CD4-positive, alpha-beta T cell treated with Interferon gamma for 1 hour (primary cell): ENCODE results near the gene GSAP.
"Not testable (repeated sequence)": the region's sequence is repeated elsewhere in the genome, so short reads cannot be mapped to it uniquely, and the experiment has no call there.

Experiments used
- DNase-seq: peaks from one replicate; pipeline ENCODE4 v3.0.0-alpha.2; 2020

The GSAP gene

DNA sequence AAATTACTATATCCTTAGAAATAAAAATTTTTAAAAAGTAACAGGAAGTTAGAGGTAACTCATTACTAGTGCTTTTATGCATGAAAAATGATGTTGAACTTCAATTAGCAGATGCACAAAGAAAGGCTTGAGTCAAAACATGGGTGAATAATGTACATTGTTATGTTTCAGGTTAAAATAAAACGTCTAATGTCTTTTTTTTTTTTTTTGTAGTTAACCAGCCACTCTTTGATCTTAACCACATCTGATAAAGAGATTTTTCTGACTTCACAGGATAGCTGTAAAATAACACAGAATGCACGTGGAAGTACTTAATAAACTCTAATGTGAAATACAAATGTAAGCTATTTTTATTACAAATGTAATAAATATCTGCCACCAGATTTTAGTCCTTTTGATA is 61.7 kb downstream of the GSAP start:
- DNase-seq = no peak

DNA sequence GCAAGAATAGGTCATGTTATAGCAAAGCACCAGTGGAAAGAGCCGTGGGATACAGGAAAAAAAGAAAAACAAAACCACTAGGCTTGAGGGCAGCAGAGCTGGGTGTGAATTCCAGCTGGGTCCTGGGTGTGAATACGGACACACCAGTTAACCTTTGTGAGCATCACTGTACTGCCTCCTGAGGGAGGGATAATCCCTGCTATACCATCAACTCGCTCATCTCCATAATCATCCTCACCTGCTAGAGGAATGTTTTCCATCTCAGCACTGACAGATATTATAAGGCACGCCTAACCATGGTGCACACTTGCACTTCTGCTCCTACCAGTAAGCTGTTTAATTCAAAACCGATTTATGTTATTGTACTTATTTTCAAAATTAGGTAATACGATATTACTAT is 62.2 kb downstream of the GSAP start:
- DNase-seq = no peak

DNA sequence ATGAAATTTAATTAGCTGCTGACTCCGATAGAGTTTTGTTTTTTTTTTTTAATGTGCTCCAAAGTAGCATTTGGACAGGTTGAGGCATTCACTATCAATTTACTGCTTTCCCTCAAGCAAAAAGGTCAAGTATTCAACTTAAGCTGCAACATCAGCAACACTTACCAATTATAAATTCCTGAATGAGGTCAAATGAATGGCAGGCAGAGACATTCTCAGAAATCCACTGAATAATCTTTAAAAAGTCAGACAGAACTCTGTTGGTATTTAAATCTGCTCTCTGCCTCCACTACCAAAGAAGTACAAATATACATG is 62.8 kb downstream of the GSAP start:
- no peak for DNase-seq

DNA sequence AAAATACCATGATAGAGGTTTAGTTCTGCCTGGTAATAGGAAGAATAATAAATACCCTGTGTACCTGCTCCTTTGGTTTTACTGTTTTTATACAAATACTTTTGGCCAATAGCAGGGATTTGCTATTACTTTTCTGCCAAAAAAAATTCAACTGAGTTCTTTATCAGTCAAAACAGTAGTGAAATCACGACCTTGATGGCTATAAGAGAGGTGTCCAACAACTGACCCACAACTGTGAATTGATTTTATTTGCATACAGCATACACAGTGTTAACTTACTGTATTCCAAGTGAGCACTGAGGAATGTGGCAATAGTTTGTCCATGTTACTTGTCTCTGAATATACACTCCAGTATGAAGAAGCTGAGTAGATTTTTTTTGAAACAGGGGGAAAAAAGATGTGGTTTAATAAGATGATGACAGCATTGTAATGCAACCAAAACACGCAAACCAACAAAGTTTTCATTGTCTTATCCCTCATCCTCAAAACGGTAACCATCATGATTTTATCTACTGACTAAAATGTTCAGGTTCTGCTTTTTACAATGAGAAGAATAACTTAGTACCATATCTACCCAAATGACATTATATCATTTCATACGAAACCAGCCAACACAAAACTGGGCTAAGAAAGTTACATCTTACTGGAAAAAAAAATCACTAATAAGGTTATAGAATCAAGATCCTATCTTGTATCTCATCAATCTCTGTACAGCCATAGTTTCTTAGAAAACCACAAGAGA is 63.3 kb downstream of the GSAP start:
- no peak for DNase-seq

DNA sequence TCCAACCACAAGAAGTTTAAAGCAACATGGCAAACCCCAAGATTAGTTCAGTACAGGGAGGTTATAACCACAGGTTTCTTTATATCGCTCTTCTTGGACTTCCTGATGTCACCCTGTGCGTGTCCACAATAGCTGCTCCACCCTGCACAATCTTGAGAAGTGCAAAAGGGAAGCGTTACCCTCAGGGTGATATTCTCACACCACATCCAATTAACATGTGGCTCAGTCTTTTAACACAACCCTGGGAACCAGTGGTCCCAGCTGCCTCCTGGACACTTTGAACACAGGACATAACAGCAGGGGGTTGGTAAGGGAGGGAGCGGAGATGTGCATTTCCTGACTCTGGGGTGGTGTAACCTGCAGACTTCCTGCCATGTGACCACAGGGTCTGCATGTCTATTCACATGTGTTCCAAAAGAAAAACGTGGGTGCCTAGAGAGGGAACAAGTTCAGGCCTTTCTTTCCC is 64.6 kb downstream of the GSAP start:
- DNase-seq = peak; percentile 62

DNA sequence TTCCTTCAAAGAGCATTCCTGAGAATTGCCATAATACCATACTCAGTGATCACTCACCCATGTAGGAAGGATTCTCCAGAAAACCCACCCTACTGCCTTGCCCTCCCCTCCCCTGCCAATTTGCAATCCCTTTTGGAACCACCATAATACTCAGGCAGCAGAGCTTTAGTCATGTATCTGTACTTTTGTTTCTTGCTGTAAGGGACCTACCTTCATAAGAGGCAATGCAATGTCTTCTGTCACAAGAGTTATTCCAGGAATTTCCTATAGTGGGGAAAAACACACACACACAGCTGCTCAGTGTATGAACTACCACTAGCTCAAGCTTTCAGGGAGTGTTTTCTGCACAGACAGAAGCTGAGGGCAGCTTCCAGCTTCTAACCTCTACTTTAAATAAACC is 67.0 kb downstream of the GSAP start:
- DNase-seq = no peak

DNA sequence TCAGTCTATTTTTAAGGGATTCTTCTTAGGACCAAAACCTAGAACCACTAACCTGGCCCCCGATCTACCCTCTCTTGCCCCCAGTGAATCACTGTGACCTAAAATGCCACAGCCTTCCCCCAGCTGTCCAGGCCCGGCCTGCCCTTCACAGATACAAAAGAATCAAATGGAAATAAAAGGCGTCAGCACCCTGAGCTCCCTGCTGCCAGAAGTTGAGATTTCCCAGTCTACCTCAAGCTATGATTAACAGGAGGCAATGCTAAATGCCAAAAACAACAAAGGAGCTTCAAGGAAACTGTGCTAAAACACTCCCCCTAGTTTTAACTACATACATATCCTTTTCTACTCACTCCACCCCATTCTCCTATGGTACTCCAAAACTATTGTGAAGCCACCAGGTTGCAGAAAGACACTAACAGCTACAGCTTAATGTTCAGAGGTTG is 67.8 kb downstream of the GSAP start:
- no peak for DNase-seq

DNA sequence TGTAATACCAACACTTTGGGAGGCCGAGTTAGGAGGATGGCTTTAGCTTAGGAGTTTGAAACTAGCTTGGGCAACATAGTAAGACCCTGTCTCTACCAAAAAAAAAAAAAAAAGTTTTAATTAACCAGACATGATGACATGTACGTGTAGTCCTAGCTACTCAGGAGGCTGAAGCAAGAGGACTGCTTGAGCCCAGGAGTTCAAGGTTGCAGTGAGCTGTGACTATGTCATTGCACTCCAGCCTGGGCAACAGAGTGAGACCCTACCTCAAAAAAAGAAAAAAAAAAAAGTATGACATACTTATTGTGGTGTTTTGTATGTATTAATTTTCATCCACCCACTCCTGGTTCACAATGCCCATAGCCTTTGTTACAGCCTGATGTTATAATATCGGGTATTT is 69.7 kb downstream of the GSAP start:
- DNase-seq = no peak

DNA sequence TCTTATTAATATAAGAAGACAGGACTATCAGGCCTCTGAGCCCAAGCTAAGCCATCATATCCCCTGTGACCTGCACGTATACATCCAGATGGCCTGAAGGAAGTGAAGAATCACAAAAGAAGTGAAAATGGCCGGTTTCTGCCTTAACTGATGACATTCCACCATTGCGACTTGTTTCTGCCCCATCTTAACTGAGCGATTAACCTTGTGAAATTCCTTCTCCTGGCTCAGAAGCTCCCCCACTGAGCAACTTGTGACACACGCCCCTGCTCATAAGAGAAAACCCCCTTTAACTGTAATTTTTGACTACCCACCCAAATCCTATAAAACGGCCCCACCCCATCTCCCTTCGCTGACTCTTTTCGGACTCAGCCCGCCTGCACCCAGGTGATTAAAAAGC is 70.7 kb downstream of the GSAP start:
- DNase-seq = not testable (repeated sequence)

DNA sequence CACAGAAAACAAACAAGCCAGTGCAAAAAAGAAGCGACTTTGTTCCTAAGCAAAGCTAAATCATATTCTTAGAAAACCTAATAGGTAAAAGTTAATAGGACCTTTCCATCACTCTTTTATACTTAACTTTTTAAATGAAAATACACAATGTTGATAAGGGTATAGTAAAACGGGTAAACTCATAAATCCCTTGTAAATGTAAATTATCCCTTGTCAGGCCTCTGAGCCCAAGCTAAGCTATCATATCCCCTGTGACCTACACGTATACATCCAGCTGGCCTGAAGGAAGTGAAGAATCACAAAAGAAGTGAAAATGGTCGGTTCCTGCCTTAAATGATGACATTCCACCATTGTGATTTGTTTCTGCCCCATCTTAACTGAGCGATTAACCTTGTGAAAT is 76.4 kb downstream of the GSAP start:
- no peak for DNase-seq

DNA sequence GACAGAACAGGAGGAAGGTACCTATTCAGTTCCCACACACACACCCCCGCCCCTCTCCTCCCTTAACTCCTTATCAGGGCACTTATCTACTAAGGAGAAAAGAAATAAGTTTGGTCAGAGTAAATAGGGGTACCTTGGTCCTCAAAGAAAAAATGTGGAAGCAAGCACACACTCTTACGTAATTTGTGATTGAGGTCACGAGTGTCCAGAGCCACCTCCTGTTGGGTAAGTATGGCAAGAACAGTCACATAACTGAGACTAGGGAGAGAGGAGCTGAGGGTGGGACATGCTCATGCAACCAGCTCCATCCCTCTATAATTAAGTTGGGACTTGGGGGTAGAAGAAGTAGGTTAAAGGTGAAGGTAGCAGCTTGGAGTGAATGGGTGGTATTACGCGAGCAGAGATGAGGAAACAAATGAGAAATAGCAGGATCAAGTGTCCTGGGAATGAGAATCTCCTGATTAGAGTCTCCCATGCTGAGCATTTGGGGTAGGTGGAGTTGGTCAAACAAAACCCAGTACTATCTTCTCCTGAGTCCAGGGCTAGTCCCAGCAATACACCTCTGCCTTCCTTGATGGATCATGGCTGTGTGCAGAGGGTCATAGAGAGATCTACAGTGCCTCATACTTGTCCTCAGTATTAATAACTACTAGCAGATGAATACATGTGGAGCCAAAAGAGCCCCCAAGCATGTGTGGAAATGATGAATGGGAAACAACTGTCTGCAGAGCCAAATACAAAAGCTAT is 77.1 kb downstream of the GSAP start:
- peak; percentile 3 for DNase-seq

DNA sequence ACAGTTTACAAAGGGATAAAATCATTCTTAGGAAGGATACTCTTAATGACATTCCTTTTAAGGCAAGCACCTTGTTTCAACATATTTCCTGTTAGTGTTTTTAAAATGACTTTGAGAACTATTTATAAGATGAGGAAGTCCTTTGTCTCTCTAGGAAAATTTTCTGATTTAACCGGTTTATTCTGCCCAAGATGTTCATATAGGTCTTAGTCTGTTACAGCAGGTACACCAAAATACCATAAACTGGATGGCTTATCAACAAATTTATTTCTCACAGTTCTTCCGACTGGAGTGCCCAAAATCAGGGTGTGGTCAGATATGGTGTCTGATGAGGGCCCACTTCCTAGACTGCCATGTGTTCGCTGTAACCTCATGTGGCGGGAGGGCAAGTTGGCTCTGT is 77.9 kb downstream of the GSAP start:
- no peak for DNase-seq

DNA sequence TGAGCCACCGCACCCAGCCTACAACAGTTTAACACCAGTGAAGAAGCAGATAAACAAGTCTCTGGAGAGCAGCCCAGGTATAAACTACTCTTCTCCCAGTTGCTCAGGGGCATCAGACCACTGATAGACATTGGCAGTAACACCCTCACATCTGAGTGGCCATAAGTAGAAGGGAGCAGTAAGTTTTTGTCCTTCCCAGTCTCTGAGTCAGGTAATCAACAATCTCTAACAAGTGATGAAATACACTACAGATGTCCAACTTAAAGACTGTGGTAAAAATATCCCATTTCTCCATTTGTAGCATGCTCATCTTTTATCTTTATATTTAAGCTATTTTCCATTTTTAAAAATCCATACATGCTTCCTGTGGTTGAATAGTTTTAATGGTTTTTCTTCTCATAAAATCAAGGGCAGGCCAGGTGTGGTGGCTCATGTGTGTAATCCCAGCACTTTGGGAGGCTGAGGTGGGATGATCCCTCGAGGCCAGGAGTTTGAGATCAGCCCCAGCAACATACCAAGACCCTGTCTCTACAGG is 78.6 kb downstream of the GSAP start:
- no peak for DNase-seq

DNA sequence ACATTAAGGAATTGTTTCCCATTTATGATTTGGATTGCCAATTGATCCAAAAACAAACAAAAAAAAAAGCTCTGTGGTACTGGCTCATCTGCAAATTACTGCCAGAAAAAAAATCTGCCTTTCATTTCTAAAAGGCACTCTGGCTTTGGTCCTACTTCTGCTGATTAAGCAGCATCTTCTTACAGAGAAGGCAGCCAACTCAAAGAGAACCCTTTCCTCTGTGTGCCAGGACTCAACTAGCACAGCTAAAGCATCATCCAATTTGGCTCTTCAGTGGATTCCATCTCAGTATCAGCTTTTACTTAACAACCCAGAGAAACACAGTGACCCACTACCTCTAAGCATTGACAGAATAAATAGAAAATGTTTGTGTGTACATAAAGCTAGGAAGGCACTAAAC is 80.6 kb downstream of the GSAP start:
- DNase-seq = no peak

DNA sequence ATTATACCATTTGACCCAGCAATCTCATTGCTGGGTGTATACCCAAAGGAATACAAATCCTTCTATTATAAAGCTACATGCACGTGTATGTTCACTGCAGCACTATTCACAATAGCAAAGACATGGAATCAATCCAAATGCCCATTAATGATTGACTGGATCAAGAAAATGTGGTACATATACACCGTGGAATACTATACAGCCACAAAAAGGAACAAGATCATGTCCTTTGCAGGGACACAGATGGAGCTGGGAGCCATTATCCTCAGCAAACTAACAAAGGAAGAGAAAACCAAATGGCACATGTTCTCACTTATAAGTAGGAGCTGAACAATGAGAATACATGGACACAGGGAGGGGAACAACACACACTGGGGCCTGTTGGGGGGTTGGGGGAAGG is 82.1 kb downstream of the GSAP start:
- not testable (repeated sequence) for DNase-seq

DNA sequence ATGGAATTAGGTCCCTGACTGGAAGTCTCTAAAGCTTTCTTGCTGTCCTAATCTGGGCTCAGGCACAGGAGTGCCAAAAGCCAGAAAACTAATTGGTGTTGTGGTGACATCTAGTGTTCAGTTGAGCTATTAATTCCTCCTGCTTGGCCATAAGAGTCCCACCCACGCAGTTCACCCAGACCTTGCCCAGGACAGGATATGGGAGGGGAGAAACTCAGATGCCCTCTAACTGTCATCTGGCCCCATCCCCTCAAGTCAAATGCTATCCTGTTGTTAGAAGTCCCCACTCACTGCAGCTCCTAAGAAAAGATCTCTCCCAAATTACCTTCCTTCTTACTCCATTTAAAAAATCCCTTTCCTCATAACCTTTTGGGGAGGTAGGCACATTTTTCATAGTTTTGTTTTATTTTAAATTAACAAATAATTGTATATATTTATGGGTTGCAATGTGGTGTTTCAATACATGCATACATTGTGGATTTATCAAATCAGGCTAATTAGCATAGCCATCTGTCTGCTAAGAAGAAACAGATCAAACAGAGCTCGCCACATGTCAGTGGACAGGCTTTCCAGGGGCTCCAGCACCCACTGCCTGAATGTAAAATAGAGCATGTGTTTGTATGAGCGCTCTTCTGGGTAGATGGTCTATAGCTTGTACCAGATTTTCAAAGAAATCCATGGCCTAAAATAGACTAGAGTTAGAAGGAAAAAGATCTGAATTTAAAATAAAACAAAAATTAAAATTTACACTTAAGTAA is 84.0 kb downstream of the GSAP start:
- peak; percentile 53 for DNase-seq

DNA sequence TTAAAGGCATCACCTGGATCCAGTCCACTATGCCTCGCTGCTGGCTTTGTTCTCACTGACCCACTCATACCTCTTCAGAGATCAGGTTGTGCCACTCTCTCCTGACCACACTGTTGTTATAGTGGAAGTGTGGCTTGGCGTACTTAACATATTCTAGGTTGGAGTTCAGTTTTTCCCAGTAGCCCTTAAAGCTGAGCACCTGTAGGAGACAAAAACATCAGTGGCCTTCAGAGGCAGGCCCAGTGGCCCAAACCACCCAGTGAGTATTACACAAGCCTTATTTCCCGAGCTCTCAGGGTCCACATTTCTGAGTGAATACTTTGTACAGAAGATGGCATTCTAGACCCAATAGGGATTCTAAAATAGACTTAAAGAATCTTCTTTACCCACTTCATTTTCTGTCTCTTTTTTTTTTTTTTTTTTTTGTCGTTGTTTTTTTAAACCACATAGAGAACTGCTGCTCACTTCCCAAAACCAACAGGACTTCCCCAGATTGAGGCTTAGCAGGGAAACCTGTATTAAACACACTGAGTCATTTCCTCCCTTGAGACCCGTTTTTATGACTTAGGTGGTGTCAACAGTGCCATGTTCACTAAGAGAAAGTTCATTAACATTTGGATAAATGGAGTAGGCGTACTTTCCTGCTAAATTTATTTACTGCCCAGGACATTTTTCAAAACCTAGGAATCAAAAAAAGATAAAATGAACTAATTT is 85.8 kb downstream of the GSAP start:
- peak; percentile 20 for DNase-seq

DNA sequence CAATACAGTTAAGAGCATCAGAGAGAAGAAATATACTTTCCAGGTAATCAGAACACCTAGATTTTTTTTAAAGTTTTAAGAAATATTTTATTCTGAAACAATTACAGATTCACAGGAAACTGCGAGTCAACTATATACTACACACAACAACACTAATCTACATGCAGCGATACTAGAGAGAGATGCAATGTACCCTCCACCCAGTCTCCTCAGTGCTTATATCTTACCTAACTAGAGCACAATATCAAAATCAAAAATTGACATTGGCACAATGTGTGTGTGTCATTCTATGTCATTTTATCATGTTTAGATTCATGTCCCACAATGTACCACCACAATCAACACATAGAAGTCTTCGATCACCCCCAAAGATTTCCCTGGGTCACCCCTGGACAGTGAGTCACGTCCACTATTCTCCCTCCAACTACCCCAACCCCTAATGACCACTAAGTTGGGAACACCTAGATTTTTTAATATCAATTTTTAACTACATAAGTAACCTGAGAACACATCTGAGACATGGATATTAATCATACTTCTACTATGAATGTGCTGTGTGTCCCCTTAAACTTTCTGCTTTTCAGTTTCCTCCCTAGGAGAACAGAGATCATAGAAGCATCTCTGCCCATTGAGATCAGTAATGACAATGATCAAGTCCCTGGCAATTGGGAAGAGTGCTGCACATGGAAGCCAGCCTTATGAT is 86.5 kb downstream of the GSAP start:
- DNase-seq = no peak

DNA sequence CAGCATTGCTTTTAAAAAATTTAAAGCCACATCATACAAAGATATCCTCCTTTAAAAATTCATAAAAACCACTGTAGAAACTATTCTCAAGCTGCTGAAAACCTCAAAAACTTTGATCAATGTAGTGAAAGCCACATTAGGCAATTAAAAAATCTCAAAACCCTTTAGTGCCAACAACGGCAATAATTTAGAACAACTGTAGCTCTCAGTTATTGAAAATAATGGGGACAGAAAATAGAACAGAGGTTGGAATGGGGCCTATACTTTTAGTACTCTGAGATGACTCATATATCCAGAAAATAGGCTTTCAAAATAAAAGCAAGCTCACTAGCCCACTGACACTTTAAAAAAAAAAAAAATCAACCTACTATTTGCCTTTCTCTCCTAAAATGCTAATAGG is 87.5 kb downstream of the GSAP start:
- DNase-seq = no peak

DNA sequence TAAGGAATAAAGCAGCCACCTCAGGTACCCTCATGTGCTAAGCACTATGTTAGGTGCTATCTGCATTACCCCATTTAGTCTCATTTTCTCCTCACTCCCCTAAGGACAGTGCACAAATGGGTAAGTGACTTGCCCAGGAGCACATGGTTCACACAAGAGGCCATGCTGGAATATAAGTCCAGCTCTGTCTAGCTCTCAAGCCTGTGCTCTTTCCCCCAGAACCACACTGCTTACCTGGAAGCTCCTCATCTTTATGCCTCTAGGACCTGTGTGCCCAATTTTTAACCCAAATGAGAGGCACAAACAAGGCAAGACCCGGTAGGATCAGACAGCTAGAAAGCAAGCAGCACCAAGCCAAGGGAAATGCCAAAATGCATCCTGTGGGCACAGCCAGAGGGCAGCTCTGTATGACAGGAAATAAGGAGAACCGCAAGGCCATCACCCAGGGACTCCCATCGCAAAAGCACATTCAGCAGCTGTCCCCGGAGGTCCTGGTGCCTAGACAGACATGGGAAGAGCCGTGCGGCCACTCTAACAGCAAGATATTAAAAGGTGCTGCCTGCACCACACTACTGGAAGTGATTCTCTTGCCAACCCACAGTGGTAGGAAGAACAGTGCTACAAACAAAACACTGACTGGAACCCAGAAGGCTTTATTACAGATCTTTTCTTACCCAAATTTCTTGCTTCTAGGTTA is 88.1 kb downstream of the GSAP start:
- DNase-seq = peak; percentile 3

DNA sequence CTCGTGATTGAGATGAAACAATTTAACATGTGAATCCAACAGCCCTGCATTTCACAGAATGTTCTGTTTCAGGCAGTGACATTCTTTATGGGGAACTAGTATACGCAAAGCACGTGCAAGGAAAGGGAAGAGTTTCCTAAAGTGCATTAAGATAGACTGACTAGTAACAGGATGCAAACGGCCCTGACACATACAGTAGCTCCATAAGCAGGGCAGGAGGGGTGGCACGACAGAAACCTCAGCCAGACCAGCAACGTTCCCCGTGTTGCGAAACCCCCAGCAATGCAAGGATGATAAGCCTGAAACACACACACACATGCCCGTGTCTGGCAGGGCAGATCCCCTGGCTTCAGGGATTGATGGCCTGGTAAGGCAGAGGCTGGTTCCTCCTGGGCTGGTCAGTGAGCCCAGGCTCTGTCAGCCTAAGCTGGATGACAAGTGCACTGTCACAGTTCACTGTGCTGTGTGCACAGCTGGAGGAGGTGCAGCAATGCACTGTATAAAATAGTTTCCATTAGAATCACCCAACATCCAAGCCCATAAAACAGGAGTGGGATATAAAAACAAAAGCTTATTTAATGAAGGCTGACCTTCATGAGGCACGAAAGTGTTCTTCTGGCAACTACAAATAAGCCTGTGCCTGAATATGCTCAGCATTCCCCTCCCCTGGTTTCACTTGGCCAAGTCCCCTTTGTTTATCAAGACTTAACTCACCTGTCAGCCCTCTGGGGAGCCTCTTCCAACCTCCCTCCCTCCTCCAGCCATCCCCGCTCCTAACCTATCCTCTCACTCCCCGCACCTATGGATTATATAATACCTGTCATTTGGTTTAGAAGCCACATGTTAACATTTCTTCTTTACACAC is 88.8 kb downstream of the GSAP start:
- DNase-seq = peak; percentile 58
